Measurements from ENCODE around the gene TSFM.

DNA sequence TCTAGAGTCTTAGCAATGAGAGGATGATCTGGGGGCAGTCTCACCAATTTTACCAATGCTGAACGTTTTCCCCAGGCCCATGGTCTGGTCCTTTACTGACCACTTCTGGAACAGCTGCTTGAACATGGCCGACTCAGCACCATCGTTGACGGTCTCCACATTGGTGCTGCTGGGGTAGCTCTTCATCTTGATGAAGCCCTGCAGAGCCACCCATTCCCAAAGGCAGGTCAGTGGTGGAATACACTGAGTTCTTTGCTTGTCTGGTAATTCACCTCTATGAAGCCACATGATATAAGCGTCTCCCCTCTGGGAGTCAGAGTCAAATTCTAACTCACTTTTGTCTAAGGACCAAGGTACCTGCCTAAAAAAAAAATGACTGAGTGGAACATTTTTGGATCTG, 25.8 kb downstream of the TSFM start:
- TF ChIP-seq, protein P1, sequence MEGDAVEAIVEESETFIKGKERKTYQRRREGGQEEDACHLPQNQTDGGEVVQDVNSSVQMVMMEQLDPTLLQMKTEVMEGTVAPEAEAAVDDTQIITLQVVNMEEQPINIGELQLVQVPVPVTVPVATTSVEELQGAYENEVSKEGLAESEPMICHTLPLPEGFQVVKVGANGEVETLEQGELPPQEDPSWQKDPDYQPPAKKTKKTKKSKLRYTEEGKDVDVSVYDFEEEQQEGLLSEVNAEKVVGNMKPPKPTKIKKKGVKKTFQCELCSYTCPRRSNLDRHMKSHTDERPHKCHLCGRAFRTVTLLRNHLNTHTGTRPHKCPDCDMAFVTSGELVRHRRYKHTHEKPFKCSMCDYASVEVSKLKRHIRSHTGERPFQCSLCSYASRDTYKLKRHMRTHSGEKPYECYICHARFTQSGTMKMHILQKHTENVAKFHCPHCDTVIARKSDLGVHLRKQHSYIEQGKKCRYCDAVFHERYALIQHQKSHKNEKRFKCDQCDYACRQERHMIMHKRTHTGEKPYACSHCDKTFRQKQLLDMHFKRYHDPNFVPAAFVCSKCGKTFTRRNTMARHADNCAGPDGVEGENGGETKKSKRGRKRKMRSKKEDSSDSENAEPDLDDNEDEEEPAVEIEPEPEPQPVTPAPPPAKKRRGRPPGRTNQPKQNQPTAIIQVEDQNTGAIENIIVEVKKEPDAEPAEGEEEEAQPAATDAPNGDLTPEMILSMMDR (conservative IDR thresholded peaks at IDR 0.05; ENCODE audit: low read depth, low read length): no peak
- TF ChIP-seq EZH2 (IDR thresholded peaks at IDR 0.05; ENCODE audit: borderline replicate concordance, low read depth, low read length, poor library complexity, severe bottlenecking): no peak

Measured in A673 (cell line).